ENCODE data around the gene SHISA2.

The SHISA2 gene

GRCh38 chr13:26017196-26017921, 34.5 kb downstream of the SHISA2 start:
- DNase-seq, result no peak

- DNase-seq, result no peak
These were observed 35.6 kb downstream of the SHISA2 start for GRCh38 chr13:26016189-26016588.

GRCh38 chr13:26015271-26016125, 36.3 kb downstream of the SHISA2 start:
- no peak for DNase-seq

- no peak for DNase-seq
These were observed 38.8 kb downstream of the SHISA2 start for GRCh38 chr13:26012995-26013394.

- no peak for DNase-seq
These were observed 39.6 kb downstream of the SHISA2 start for GRCh38 chr13:26011996-26012821.

- DNase-seq, result no peak
These were observed 40.6 kb downstream of the SHISA2 start for GRCh38 chr13:26011208-26011573.

- peak; percentile 23 for DNase-seq
These were observed 41.2 kb downstream of the SHISA2 start for GRCh38 chr13:26010487-26011207.

- no peak for DNase-seq
These were observed 44.3 kb downstream of the SHISA2 start for GRCh38 chr13:26007261-26008125.

Measured in NCI-H1092 treated with DMSO at 0.1 percent for 48 hours (cell line).